Left lung (tissue), 10 donors: ENCODE data around the gene TMEM212. TPM values are rescaled to one million over a fixed set of nuclear protein-coding genes. Genes with fewer than 3 reads are reported as not detected.

Source experiments
- ATAC-seq: fragments of 200-7000 bp; cut with Tn5 transposase; one replicate; pipeline ENCODE4 v1.9.1; 2020; ENCODE audit warnings: moderate library complexity
- DNase-seq, 4 donors: peaks; one replicate each; pipeline ENCODE4 v3.0.0-alpha.2; 2013 to 2020
- H3K27ac ChIP-seq, 2 donors: fragments of 200-600 bp; sonication (generic) in 1 of 2; one replicate each; pipeline versions ENCODE4 v1.5.0 to v1.8.0; 2020 to 2021
- H3K27me3 ChIP-seq, 2 donors: fragments of 200-600 bp; sonication (generic) in 1 of 2; one replicate each; pipeline versions ENCODE4 v1.5.0 to v1.8.0; 2020 to 2021
- H3K36me3 ChIP-seq, 2 donors: fragments of 200-600 bp; sonication (generic) in 1 of 2; one replicate each; pipeline versions ENCODE4 v1.5.0 to v1.8.0; 2020 to 2021
- H3K4me1 ChIP-seq, 2 donors: fragments of 200-600 bp; one replicate each; pipeline ENCODE4 v1.8.0; 2021
- H3K4me3 ChIP-seq, 2 donors: fragments of 200-600 bp; sonication (generic) in 1 of 2; one replicate each; pipeline versions ENCODE4 v1.5.0 to v1.8.0; 2020 to 2021; ENCODE audit warnings: mild to moderate bottlenecking in 1 of 2
- H3K9me3 ChIP-seq, 2 donors: fragments of 200-600 bp; sonication (generic) in 1 of 2; one replicate each; pipeline versions ENCODE4 v1.5.0 to v1.8.0; 2020 to 2021
- CTCF ChIP-seq, 2 donors: fragments of 200-600 bp; sonication (generic) in 1 of 2; IDR thresholded peaks; one replicate each; pipeline versions ENCODE4 v1.5.0 to v1.8.0; 2021; ENCODE audit warnings: antibody characterized with exemption in 2 of 2
- intact Hi-C, 2 donors: fragments of 100-400 bp; cut with DNase I; formaldehyde crosslinking; loops; one replicate each; pipeline versions ENCODE4 v1.11.2 to v1.14.2; 2022
- polyA plus RNA-seq, 6 donors: library from polyadenylated mRNA; unstranded; fragments of 120-200 nt; gene quantifications; one replicate each; pipeline ENCODE4 v1.2.1, GENCODE V29; 2013; ENCODE audit not compliant: insufficient read length in 6 of 6
- total RNA-seq, 2 donors: library from RNA; stranded (reverse); fragmentation: NEBNext Ultra II Directional; extraction: Animal tissue kit (Norgen Biotek cat#: 25700); gene quantifications; one replicate each; pipeline ENCODE4 v1.2.1, GENCODE V29; 2021
- donor health status: DM: no; HTN: yes; CAD: no.
- donor health status: DM: no; HTN: no; CAD: no.

TMEM212 gene
- total and polyA plus RNA-seq, 8 donors, result 0.50 to 6.2 (median 3.2) TPM; not detected in 1

GRCh38 chr3:171895900-171896299, 52.8 kb downstream of the TMEM212 start:
- intact Hi-C loops, result no loop called here
- Histone ChIP-seq H3K27ac (no peak overlapping the region), H3K27me3 (no peaks in the 10 kb centered on the region), H3K4me1 (no peaks in the 10 kb centered on the region), H3K4me3 (no peak overlapping the region), H3K36me3 (no peaks in the 10 kb centered on the region), H3K9me3 (no peaks in the 10 kb centered on the region)
- ATAC-seq (no peak), DNase-seq (no peak)
- TF ChIP-seq CTCF (IDR thresholded peaks at IDR 0.05), result no peak

DNA sequence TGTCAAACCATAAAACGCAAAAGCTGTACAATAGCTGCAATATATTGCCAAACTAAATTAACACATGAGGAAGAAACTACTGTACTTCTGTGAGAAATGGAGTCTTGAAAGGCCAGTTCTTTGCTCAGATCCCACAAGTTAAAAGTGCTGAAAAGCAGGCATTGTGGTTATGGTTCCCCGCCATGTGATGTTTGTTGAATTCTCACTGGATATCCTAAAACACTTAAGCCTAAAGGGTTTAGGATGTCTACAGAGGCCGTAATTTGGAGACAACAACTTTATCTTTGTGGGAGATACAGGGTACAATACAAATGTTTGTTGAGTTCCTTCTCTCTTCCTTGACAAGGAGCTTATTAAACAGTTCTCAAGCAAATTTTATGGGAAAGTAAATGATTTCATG, 53.2 kb downstream of the TMEM212 start:
- Histone ChIP-seq H3K4me1 (no peaks in the 10 kb centered on the region), H3K36me3 (no peaks in the 10 kb centered on the region), H3K27ac (no peak overlapping the region), H3K9me3 (no peaks in the 10 kb centered on the region), H3K27me3 (no peaks in the 10 kb centered on the region), H3K4me3 (no peak overlapping the region)
- intact Hi-C loops, result no loop called here
- DNase-seq (no peak), ATAC-seq (no peak)
- no peak for TF ChIP-seq CTCF (IDR thresholded peaks at IDR 0.05)

DNA sequence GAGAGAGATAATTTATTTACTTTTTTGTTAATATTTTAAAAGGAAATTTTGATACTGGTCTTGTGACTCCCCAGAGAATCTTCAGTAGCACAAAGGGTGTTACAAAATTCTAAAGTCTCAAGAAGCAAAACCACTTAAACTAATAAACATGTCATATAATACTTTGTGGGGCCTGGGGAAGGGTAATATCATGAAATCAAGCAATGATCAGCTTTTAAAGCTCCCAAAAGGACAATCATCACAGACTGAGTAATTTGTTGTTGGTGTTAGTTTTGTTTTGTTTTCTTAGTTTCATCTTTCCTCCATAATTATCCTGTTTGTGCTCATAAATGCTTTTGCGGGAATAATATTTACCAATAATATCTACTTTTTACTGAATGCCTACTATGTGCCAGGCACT, 55.0 kb downstream of the TMEM212 start:
- ATAC-seq (no peak), DNase-seq (no peak)
- no peaks in the 10 kb centered on the region for H3K9me3 ChIP-seq
- intact Hi-C loops, result no loop called here
- no peaks in the 10 kb centered on the region for H3K36me3 ChIP-seq
- H3K4me1 ChIP-seq, result no peaks in the 10 kb centered on the region
- H3K27me3 ChIP-seq, result no peaks in the 10 kb centered on the region
- no peak for TF ChIP-seq CTCF (IDR thresholded peaks at IDR 0.05)
- no peak overlapping the region for H3K27ac ChIP-seq
- H3K4me3 ChIP-seq, result no peak overlapping the region

DNA sequence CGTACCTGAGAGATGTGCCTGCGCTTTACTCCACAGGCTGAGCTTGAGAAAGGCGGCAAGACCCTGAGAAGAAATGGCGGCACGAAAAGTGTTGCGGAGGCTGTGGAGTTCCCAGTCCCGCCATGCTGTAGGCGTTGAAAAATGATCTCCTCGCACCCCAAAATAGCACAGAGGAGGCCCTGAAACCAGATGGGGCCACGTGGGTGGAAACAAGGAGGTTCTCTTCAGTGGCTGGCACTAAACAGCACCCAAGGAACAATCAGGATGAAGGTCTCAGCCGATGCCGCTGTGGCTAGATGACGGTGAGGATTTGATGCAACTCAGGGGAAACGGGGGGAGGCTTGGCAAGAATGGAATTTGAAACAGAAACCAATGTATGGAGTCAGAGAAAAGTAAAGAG, 57.3 kb downstream of the TMEM212 start:
- Histone ChIP-seq H3K36me3 (no peaks in the 10 kb centered on the region), H3K4me1 (no peaks in the 10 kb centered on the region), H3K9me3 (no peaks in the 10 kb centered on the region), H3K4me3 (no peak overlapping the region), H3K27me3 (no peaks in the 10 kb centered on the region), H3K27ac (no peak overlapping the region)
- no peak for TF ChIP-seq CTCF (IDR thresholded peaks at IDR 0.05)
- DNase-seq, result no peak
- intact Hi-C loops, result no loop called here
- ATAC-seq, result no peak

GRCh38 chr3:171901615-171902312, 58.6 kb downstream of the TMEM212 start:
- intact Hi-C loops, result no loop called here
- H3K4me3 ChIP-seq, result no peak overlapping the region
- no peaks in the 10 kb centered on the region for H3K4me1 ChIP-seq
- DNase-seq (no peak), ATAC-seq (no peak)
- no peaks in the 10 kb centered on the region for H3K27me3 ChIP-seq
- no peaks in the 10 kb centered on the region for H3K9me3 ChIP-seq
- no peak for TF ChIP-seq CTCF (IDR thresholded peaks at IDR 0.05)
- H3K27ac ChIP-seq, result no peak overlapping the region
- H3K36me3 ChIP-seq, result no peaks in the 10 kb centered on the region
